ENCODE measurements around the gene PCNX2.

PCNX2 gene

GRCh38 chr1:233281711-233282581, 13.6 kb downstream of the PCNX2 start (continued):
- TF ChIP-seq ZNF16 (tag by site-specific recombination; IDR thresholded peaks at IDR 0.05; ENCODE audit: low read depth) (no peak), ZNF350 (tag by site-specific recombination; IDR thresholded peaks at IDR 0.05) (no peak), ZNF223 (tag by site-specific recombination; IDR thresholded peaks at IDR 0.05) (no peak), ZNF37A (tag by site-specific recombination; IDR thresholded peaks at IDR 0.05) (no peak), OSR2 (tag by site-specific recombination; IDR thresholded peaks at IDR 0.05) (no peak), ZNF157 (tag by site-specific recombination; IDR thresholded peaks at IDR 0.05) (no peak), ZBTB48 (tag by site-specific recombination; IDR thresholded peaks at IDR 0.05) (no peak), IKZF3 (tag by site-specific recombination; IDR thresholded peaks at IDR 0.05) (no peak), ZBTB6 (tag by site-specific recombination; IDR thresholded peaks at IDR 0.05) (no peak)

- Histone ChIP-seq H3K27ac (ENCODE audit: extremely low read depth, low read depth, low read length) (no peak overlapping the region), H3K4me3 (ENCODE audit: low read depth, low read length) (no peak overlapping the region), H3K4me1 (ENCODE audit: control insufficient read depth, insufficient read depth, low read length) (0 out of 2 replicates have a peak, but pooled peaks cover 2% of the 10 kb centered on the region), H3K36me3 (ENCODE audit: control insufficient read depth in 2 of 2, insufficient read depth in 1 of 2, low read length in 2 of 2) (no peaks in the 10 kb centered on the region; a peak in 1 of 3 replicates), H3K9me3 (ENCODE audit: control insufficient read depth, insufficient read depth, low read depth, low read length) (no peaks in the 10 kb centered on the region)
- TF ChIP-seq ZNF146 (tag by site-specific recombination; IDR thresholded peaks at IDR 0.05): peak; percentile 98
- no peak for TF ChIP-seq ZNF76 (tag by site-specific recombination; IDR thresholded peaks at IDR 0.05; ENCODE audit: borderline replicate concordance, low read depth)
- 0 out of 2 replicates have a peak, but pooled peaks have one; percentile 51 for TF ChIP-seq ZNF280D (tag by site-specific recombination; IDR thresholded peaks at IDR 0.05)
- peak; percentile 82 for TF ChIP-seq ZNF580 (tag by site-specific recombination; IDR thresholded peaks at IDR 0.05)
- ChIA-PET CTCF (interaction anchor here (0.7 to 2.0 kb wide), 4 partner anchors 15 to 267 kb away, joined by 3 to 7 read pairs (median 4); no protein-coding TSS in a partner anchor), POLR2A (no interaction called here)
Measured at GRCh38 chr1:233279971-233280370, 15.6 kb downstream of the PCNX2 start.

GRCh38 chr1:233278631-233279030, 16.9 kb downstream of the PCNX2 start:
- POLR2A ChIA-PET: no interaction called here
- Histone ChIP-seq H3K9me3 (ENCODE audit: control insufficient read depth, insufficient read depth, low read depth, low read length) (no peaks in the 10 kb centered on the region), H3K4me1 (ENCODE audit: control insufficient read depth, insufficient read depth, low read length) (0 out of 2 replicates have a peak, but pooled peaks cover 2% of the 10 kb centered on the region), H3K27ac (ENCODE audit: extremely low read depth, low read depth, low read length) (no peak overlapping the region), H3K4me3 (ENCODE audit: low read depth, low read length) (no peak overlapping the region), H3K36me3 (ENCODE audit: control insufficient read depth in 2 of 2, insufficient read depth in 1 of 2, low read length in 2 of 2) (no peaks in the 10 kb centered on the region; a peak in 1 of 3 replicates)
- CTCF ChIA-PET: interaction anchor here (0.7 to 2.0 kb wide), 3 partner anchors 25 to 86 kb away, joined by 3 to 7 read pairs (median 3); no protein-coding TSS in a partner anchor
- TF ChIP-seq PATZ1 (tag by site-specific recombination; IDR thresholded peaks at IDR 0.05): no peak
- TF ChIP-seq ZNF624 (tag by site-specific recombination; IDR thresholded peaks at IDR 0.05): no peak
- TF ChIP-seq ZNF837 (tag by site-specific recombination; IDR thresholded peaks at IDR 0.05): no peak
- TF ChIP-seq ZNF146 (tag by site-specific recombination; IDR thresholded peaks at IDR 0.05): no peak
- TF ChIP-seq ZNF529 (tag by site-specific recombination; IDR thresholded peaks at IDR 0.05; ENCODE audit: insufficient replicate concordance): no peak
- TF ChIP-seq ZBTB11 (tag by site-specific recombination; conservative IDR thresholded peaks at IDR 0.05; ENCODE audit: low read depth): no peak
- TF ChIP-seq ZNF221 (tag by site-specific recombination; IDR thresholded peaks at IDR 0.05; ENCODE audit: borderline replicate concordance): no peak
- TF ChIP-seq ZNF366 (tag by site-specific recombination; conservative IDR thresholded peaks at IDR 0.05): no peak
- no peak for TF ChIP-seq ZFP3 (tag by site-specific recombination; IDR thresholded peaks at IDR 0.05; ENCODE audit: low read depth)
- TF ChIP-seq ZNF544 (tag by site-specific recombination; IDR thresholded peaks at IDR 0.05): no peak
